NCI-H446 (cell line): ENCODE measurements around the gene TNFRSF18.
"Not testable (repeated sequence)": the region's sequence is repeated elsewhere in the genome, so short reads cannot be mapped to it uniquely, and the experiment has no call there.

ENCODE experiments used
- DNase-seq, 2 experiments: peaks; one replicate each; lab custom pipeline; 2025; lab: John Stamatoyannopoulos, UW

Gene TNFRSF18, protein sequence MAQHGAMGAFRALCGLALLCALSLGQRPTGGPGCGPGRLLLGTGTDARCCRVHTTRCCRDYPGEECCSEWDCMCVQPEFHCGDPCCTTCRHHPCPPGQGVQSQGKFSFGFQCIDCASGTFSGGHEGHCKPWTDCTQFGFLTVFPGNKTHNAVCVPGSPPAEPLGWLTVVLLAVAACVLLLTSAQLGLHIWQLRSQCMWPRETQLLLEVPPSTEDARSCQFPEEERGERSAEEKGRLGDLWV

DNA sequence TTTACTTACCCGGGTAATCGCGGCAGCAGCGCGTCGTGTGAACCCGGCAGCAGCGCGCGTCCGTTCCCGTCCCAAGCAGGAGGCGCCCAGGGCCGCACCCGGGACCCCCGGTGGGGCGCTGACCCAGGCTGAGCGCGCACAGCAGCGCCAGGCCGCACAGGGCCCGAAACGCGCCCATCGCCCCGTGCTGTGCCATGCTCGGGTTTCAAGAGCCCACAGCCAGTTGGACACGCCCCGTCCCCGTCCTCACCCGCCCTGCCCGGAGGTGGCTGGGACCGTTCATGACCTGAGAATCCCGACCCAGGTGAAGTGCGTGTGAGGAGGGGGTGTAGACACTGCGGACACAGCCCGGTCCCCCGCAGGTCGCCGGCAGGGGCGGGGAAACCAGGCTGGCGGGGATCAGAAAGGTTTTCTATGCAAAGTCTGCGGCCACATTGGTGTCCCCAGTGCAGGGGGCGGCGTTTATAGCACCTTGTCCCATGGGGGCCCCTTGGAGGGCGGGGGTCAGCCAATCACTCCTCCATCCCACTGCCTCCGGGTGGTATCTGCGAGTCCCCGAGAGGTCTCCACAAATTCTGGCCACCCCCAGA, at the start of gene TNFRSF18:
Gene TNFRSF18 (minus strand): TSS at position 217 of the 590 bp plus-strand sequence. CDS start 21 bp downstream, at position 196.
- DNase-seq = no peak

DNA sequence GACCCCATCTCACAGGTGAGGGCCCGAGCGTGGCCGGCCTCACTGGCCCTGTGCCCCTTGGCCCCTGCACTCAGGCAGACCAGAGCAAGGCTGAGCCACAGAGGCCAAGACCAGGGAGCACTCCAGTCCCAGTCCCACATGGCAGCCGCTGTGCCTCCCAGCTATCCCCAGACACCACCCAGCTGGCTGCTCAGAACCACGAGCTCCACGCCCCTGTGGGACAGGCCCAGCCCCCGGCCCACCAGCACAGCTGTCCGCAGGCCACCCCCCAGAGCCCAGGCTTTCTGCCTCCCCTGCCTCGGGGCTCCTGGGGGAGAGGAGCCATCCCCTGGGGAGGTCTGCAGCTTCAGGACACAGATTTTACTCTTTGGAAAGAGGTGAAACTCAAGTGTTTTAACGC, 49.2 kb upstream of the TNFRSF18 start:
- DNase-seq = no peak

DNA sequence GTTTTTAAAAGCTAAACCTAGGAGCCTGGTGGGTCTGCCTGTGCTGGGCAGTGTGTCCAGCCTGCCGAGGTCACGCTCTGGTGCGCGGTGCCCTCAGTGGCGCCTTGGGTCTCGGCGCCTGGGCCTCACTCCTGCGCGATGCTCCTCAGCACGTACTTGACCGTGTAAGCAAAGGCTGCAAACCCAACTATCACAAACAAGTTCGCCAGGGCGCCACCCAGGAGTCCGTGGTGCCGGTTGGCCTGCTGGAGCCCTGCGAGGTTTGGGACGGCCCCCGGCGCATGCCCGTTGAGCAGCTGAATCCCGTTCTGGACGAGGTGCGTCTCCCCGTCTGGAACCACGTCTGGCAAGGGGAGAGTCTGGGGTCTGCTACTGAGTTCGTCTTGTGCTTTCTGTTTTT, 48.7 kb upstream of the TNFRSF18 start:
- no peak for DNase-seq

DNA sequence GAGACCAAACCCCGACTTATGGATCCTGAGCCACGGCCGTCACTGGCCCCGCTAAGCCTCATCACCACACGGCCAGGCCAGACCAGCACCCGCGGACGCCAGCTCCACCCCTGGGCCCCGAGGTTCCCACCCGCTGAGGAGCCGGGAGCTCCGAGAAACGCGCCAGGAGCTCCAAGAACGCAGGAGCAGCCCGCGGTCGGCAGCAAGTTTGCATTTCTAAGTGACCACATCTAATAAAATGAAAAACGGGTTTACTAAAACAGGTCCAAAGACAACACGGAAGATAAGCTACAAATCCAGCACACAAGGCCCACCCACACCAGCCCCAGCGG, 48.2 kb upstream of the TNFRSF18 start:
- no peak for DNase-seq

DNA sequence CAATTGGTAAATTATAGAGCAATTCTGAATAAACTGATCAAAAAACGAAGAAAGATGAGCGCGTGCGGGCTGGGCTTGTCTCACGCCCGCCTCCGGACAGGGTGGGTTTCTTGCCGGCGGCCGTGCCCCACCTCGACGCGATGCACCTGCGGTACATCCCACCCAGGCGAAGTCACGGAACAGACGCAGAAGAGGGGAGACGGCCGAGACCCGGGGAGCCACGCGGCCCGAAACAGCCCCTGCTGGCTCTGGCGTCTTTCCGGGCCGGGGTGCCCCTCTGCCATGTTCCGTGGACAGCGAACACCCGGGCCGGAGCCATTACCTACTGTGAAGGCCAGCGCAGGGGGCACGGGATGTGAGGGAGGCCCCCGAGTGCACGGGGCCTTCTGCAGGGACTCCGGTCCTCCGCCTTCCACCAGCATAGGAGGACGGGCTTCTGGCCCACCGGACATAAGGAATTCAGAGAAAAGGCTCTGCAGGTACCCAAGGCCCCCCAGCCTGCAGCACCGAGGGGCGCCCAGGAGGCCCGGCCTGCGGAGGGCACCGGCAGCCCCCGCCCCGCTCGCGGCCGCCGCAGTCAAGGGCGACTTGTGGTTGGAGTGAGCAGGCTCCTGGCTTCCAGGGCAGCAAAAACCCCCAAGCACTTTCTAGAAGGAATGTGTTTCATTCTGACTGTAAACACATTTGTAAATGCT, 47.7 kb upstream of the TNFRSF18 start:
- no peak for DNase-seq

DNA sequence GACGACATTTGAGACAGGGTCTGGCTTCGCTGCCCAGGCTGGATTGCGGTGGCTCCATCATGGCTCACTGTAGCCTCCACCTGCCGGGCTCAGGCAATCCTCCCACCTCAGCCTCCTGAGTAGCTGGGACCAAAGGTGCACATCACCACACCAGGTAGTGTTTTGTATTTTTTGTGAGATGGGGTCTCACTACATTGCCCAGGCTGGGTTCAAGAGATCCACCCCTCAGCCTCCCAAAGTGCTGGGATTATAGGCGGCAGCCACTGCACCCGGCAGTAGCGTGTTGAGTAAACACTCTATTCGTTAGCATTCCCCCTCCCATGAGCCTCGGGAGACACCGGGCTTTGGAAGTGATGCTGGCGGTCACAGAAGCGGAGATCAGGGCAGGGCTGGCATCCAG, 46.9 kb upstream of the TNFRSF18 start:
- no peak for DNase-seq

DNA sequence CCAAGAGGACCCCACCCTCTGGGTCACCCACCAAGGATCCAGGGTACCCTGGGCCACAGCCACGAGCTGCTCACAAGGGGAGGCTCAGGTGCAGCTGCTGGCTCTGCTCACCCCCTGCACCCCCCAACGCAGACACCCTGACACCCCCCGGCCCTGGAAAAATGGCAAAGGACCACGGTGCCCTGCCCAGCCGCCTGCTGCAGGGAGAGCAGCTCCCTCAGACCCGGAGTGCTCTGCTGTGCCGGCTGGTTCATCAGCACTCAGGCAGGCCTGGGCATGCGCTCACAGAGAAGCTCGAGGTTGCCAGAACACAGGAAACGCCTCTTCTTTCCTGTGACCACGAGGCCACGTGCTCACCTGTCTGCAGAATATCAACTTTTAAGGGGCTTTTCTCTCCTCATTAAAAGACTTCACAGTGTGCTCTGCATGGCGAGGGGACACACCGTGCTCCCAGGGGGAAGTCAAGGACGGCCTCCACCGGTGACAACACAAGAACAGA, 44.4 kb upstream of the TNFRSF18 start:
- peak in 1 of 2 experiments; percentile 30 for DNase-seq

DNA sequence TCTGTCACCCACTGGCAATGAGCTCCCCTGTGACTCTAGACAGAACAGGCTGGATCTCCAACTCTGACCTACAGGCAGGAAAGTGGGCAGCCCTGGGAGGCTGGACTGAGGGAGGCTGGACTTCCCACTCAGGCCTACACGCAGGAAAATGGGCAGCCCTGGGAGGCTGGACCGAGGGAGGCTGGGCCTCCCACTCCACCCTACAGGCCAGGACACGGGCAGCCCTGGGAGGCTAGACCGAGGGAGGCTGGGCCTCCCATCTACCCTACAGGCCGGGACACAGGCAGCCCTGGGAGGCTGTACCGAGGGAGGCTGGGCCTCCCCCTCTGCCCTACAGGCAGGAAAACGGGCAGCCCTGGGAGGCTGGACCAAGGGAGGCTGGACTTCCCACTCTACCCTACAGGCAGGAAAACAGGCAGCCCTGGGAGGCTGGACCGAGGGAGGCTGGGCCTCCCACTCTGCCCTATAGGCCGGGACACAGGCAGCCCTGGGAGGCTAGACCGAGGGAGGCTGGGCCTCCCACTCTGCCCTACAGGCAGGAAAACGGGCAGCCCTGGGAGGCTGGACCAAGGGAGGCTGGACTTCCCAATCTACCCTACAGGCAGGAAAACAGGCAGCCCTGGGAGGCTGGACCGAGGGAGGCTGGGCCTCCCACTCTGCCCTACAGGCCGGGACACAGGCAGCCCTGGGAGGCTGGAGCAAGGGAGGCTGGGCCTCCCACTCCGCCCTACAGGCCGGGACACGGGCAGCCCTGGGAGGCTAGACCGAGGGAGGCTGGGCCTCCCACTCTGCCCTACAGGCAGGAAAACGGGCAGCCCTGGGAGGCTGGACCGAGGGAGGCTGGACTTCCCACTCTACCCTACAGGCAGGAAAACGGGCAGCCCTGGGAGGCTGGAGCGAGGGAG, 41.9 kb upstream of the TNFRSF18 start:
- not testable (repeated sequence) for DNase-seq

DNA sequence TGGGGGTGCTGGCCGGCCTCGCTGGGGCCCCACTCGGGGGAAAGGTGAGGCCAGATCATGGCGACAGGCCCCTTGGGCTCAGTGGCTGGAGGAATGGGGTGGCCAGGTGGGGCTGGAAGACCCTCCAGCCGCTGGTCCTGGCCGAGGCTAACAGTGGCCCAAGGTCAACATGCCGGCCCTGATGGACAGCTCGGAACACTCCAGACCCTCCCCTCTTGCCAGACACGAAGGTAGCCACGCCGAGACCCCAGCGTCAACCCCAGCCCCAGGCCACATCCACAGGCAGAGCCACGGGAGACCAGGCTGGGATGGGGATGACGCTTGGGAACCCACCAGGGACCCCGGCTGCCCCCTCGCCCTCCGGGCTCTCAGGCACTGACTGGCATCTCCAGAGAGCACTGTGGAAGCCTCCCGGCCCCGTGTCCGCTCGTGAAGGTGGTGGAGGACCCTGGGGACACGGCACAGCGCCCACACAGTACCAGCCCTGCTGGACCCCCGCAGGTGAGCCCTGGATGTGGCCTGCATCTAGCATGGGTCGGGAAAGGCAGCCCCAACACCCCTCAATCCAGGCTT, 41.0 kb upstream of the TNFRSF18 start:
- no peak for DNase-seq

DNA sequence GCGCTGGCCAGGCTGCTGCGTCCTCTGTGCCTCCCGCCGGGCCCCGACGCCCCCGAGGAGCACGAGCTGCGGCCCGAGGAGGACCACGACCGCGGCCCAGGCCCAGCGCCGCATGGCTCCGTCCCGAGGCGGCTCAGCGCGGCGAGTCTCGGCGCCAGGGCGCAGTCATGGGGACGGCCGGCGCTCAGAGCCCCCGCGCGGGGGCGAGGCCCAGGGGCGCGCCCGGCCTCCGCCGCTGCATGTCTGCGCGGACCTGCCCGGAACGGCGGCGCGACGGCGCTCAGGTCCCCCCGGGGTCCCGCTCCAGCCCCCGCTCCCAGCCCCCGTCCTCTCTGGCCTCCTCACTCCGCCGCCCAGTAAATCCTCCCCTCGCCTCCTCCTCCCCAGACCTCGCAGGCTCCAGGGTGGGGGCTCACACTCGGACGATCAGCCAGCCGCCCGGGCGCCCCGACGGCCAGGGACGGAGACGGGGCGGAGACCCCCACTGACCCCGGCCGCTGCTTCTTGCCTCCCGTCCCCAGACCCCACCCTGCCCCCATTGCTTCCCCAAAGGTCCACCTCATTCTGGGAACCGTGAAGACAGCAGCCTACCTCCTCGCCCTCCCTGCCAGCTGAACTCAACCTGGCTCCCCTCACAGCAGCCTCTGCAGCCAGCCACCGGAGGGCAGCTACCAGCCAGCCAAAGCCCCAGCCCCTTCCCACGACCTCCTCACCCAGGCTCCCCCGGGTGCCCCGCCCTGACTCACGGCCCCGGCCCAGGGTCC, 40.4 kb upstream of the TNFRSF18 start, which contains the start of gene C1QTNF12:
Gene C1QTNF12 (minus strand): TSS at position 146 of the 764 bp plus-strand sequence. CDS start 32 bp downstream, at position 114.
- DNase-seq = no peak

DNA sequence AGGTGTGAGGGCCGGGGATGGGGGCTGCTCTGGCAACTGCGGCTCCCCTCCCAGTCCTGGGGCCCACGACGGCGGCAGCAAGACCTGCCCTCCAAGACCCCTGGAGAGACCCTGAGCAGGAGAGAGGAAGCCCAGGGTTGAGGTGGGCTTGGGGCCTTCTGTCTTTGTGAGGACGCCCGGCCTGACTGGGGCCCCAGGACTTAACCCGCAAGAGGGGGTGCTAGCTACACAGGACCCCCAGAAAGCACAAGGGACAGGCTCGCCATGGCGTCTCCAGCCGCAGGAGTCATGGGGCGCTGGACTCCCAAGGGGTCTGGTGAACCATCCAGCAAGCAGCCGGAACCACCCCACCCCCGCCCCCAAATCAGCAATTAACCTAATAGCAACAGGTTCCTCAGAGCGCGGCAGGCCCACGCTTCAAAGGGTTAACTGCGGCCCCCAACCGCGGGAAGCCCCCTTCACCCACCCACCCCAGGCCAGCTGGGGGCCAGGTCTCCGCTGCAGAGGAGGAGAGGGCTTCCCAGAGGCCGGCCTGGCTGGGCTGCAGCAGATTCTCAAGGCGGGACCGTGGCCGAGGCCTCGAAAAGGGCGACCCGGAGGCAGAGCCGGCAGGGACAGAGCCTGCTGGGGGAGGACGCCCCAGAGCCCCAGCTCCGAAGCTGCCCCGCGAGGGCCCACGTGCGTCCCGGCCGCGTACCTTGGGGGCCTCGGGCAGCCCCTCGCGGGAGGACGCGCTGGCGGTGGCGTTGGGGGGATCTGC, 39.6 kb upstream of the TNFRSF18 start:
- no peak for DNase-seq

DNA sequence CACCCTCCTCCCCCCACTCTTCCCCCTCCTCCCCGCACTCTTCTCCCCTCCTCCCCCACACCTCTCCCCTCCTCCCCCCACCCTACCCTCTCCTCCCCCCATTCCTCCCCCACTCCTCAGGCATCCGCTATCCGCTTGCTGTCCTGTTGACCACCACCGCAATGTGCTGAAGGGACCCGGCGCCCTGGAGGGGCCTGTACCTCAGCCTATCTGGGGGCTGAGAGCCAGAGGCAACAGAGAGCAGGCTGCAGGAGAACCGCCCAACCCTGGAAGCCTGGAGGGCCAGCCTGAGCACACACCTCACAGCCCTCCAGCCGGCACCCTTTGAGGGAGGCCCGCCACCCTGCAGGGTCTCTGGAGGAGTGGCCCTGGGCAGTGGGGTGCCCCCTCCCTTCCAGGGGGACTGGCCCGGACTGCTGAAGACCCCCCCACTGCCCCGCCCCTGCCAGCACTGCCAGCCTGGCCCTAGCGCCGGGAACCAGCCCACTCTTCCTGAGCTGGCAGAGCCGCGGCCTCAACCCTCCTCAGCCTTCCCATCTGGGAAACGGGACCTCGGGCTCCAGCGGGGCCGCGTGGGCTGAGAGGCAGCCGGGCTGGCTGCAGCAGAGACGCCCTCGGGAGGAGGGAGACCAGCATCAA, 38.9 kb upstream of the TNFRSF18 start:
- DNase-seq = no peak

DNA sequence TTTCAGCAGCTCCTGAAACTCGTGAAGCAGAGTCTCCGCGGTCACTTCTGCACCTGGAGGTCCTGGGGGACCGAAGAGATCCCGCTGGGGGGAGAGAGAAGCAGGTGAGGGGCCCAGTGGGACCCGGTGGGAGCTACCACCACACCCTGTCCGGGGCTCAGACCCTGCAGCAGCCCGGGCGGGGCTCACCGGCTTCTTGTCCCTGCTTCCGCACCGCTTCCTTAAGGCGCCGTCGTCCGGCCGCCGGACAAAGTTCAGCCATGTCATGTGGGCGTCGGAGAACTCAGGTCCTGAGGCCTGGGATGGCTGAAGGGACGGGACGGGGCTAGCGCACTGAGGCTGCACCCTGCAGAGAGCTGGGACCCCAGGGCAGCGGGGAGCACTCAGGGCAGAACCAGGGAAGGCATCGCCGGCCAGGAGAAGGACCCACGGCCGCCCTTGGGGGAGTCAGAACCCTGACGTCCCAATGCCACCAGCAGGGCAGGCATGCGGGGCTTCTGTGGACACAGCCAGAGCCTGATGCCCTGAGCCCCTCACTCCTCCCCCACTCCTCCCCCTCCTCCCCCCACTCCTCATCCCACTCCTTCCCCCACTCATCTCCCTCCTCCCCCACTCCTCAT, 37.9 kb upstream of the TNFRSF18 start:
- no peak for DNase-seq

DNA sequence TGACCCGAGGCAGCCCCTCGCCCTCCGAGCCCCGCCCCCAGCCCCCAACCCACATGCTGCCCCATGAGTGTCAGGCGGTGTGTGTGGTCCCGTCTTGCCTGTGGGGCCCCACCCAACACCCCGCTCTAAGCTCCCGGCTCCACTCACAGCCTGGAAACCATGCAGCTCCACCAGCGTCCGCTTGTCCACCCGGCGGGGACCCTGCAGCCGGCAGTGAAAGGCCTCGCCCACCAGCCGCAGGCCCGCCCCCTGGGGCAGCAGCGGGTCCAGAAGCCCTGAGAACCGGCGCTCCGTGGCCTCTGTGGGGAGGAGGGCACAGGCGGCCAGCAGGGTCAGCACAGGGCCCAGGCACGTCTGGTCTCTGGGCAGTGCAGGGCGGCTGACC, 37.4 kb upstream of the TNFRSF18 start:
- no peak for DNase-seq

DNA sequence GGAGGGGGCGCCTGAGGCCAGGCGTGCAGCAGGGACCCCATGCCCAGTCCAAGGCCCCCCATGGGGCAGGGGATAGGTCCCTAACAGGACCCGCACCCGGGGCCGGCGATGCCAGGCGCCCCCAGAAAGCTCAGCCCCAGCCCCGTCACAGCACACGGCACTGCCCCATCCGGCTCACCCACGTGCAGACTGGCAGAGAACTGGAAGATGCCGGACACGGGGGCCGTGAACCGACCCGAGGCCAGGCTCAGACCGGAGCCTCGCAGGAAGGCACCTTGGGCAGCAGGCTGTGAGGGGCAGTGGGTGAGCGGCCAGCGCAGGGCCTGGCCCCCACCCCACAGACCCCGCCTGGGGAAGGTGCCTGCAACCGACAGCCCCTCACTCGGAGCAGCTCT, 36.9 kb upstream of the TNFRSF18 start:
- no peak for DNase-seq

DNA sequence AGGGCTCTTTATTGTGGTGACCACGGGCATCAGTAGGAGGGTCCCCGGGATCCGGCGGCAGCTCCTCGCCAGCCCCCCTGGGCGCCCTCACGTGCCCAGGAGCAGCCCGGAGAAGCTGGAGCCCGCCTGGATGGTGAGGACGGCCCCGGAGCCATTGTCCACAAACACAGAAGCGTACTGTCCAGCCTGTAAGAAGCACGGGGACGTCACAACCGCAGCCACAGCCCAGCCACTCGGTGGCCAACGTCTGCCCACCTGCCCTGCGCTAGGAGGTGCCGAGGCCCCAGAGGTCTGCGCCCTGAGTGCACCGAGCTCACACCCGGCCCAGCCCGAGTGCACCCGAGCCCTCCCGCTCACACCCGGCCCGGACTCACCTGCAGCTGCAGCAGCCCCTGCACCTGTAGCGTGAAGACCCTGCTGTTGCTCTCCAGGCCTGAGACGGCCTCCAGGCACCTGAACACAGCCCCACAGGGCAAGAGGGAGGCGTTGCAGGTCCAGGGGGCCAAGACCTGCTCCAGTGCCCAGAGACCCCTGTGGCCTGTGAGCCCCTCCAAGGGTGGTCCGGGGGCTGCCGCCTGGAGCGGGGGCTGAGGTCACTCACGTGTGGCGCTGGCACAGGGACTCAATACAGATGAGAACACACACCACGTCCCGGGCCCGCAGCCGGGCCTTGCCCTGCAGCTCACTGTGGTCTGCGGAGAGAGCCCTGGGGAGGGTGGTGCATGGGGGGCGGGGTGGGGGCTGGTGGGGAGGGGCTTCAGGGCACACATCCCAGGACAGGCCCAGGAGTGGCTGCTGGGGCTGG, 36.3 kb upstream of the TNFRSF18 start:
- no peak for DNase-seq

DNA sequence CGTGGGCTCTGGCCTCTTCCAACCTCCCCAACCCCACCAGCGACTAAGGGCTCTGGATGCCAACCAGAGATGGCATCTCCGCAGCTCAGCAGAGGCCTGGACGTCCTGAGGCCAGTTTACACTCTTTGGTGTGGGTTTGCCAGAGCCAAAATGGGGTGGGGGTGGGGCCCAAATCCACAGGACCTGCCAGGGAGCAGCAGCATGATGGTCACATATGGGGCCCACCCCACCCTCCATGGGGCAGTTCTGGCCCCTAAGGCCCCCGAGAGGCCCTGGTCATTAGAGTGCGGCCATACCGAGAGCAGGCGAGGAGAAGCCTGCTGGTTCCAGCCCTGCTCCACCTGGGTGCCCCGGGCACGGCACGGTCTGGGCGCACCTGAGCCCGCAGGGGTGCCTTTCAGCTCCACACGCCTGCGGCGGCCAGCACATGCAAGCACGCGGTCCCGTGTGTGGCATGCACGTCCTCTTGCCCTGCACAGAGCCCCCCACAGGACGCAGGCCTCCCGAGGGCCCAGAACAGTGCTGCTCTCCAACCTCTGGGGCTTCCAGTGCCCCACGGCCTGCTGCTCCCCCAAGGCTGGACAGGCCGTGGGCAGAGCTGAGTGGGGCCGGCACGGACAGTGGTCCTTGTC, 35.3 kb upstream of the TNFRSF18 start:
- DNase-seq = no peak
